HG03280 (cell line): Measurements from ENCODE around the gene CARD14.

Experiments
- ATAC-seq: cut with Tn5 transposase; IDR thresholded peaks from one replicate; pipeline ENCODE4 v1.9.1; 2021; ENCODE audit warnings: mild to moderate bottlenecking, moderate library complexity; ENCODE audit not compliant: unreplicated experiment

CARD14 gene

GRCh38 chr17:80208050-80208449 is 38.2 kb downstream of the CARD14 start:
- ATAC-seq, result no peak

GRCh38 chr17:80209765-80210164 is 39.9 kb downstream of the CARD14 start:
- ATAC-seq, result no peak

GRCh38 chr17:80210348-80211108 is 40.7 kb downstream of the CARD14 start:
- no peak for ATAC-seq

GRCh38 chr17:80212109-80212508 is 42.3 kb downstream of the CARD14 start:
- no peak for ATAC-seq

- ATAC-seq, result no peak
Observed at GRCh38 chr17:80212511-80212910, 42.7 kb downstream of the CARD14 start.

GRCh38 chr17:80212962-80213642 is 43.3 kb downstream of the CARD14 start:
- no peak for ATAC-seq

- ATAC-seq, result no peak
Observed at GRCh38 chr17:80213643-80213975, 43.8 kb downstream of the CARD14 start.

- ATAC-seq, result no peak
Observed at GRCh38 chr17:80214012-80214877, 44.4 kb downstream of the CARD14 start.

- ATAC-seq, result no peak
Observed at GRCh38 chr17:80214878-80215210, 45.0 kb downstream of the CARD14 start.

GRCh38 chr17:80216473-80217456 is 46.9 kb downstream of the CARD14 start:
- no peak for ATAC-seq

GRCh38 chr17:80217703-80218362 is 48.0 kb downstream of the CARD14 start:
- no peak for ATAC-seq

GRCh38 chr17:80218391-80218790 is 48.6 kb downstream of the CARD14 start:
- no peak for ATAC-seq

- ATAC-seq, result no peak
Observed at GRCh38 chr17:80219013-80219762, 49.4 kb downstream of the CARD14 start.

- no peak for ATAC-seq
Observed at GRCh38 chr17:80219763-80220053, 49.9 kb downstream of the CARD14 start.

- ATAC-seq, result no peak
Observed at GRCh38 chr17:80220054-80220735, 50.4 kb downstream of the CARD14 start, which contains the start of the genes SGSH and SLC26A11. Gene SGSH (minus strand): TSS chr17:80220333. CDS start chr17:80220313, 20 bp downstream. Gene SLC26A11 (plus strand): TSS chr17:80220427. CDS start chr17:80221561, 1,134 bp downstream.

GRCh38 chr17:80220736-80221215 is 50.9 kb downstream of the CARD14 start:
- ATAC-seq, result no peak

- no peak for ATAC-seq
Observed at GRCh38 chr17:80221351-80222105, 51.7 kb downstream of the CARD14 start.
